Loucy (cell line): ENCODE data around the gene GLRX.

Experiments used
- EZH2phosphoT487 ChIP-seq: fragments of 200-600 bp; IDR thresholded peaks from 2 replicates; pipeline ENCODE4 v1.6.1; 2018; ENCODE audit warnings: antibody characterized with exemption, mild to moderate bottlenecking, moderate library complexity, borderline replicate concordance
- TF ChIP-seq, protein P1 (sequence below): fragments of 200-600 bp; sonication (generic); conservative IDR thresholded peaks from 2 replicates; pipeline ENCODE4 v1.5.1; 2014; ENCODE audit warnings: mild to moderate bottlenecking, antibody characterized with exemption, low read length

DNA sequence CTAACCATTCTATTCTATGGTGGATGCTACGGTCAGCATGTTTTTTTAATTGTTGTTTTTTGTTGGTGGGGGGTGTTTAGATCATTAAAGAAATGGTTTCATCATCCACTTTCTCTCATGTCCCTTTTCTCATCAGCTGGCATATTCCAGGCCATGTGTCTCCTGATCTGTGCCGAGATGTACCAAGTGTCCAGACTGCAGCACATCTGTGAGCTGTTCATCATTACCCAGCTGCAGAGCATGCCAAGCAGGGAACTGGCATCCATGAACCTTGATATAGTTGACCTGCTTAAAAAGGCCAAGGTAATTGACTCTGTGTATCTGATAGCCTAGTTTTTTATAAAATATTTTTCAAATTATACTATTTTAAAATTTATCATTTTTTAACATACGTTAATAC is 38.9 kb downstream of the GLRX start:
- TF ChIP-seq, protein P1, sequence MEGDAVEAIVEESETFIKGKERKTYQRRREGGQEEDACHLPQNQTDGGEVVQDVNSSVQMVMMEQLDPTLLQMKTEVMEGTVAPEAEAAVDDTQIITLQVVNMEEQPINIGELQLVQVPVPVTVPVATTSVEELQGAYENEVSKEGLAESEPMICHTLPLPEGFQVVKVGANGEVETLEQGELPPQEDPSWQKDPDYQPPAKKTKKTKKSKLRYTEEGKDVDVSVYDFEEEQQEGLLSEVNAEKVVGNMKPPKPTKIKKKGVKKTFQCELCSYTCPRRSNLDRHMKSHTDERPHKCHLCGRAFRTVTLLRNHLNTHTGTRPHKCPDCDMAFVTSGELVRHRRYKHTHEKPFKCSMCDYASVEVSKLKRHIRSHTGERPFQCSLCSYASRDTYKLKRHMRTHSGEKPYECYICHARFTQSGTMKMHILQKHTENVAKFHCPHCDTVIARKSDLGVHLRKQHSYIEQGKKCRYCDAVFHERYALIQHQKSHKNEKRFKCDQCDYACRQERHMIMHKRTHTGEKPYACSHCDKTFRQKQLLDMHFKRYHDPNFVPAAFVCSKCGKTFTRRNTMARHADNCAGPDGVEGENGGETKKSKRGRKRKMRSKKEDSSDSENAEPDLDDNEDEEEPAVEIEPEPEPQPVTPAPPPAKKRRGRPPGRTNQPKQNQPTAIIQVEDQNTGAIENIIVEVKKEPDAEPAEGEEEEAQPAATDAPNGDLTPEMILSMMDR, result no peak
- TF ChIP-seq EZH2phosphoT487, result no peak
